ENCODE data around the gene KLHL30.

DNA sequence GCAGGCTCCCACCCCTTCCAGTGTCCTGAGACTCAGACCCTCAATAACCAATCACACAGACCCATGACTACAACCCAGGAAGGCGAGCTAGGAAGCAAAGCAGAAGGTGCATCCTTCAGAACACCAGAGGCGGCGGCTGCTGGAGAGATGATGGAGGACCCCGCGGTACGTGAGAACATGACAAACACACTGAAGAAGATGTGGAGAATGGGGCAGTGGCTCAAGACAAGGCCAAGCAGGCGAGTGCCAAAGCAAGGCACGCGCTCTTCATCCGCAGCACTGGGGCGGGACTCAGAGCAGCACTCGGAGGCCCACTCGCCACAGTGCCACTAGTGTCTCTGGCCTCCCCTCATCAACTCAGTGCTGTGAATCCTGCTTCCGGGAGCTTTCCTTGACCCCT is 34.0 kb downstream of the KLHL30 start:
- TF ChIP-seq CTCF (IDR thresholded peaks at IDR 0.05 in 2 of 3, conservative IDR thresholded peaks at IDR 0.05 in 1 of 3; ENCODE audit: borderline replicate concordance in 1 of 3, insufficient read depth in 1 of 3, low read depth in 2 of 3, low read length in 2 of 3) (no peak), POLR2A (IDR thresholded peaks at IDR 0.05; ENCODE audit: borderline replicate concordance, extremely low read depth, insufficient read depth, insufficient read length) (no peak), POLR2AphosphoS5 (IDR thresholded peaks at IDR 0.05; ENCODE audit: low read depth, low read length) (no peak)
